Stomach (tissue), 9 donors: Measurements from ENCODE around the gene VWA8. TPM values are rescaled to one million over a fixed set of nuclear protein-coding genes. Genes with fewer than 3 reads are reported as not detected.
A peak's percentile ranks its signal among the peaks of the same experiment; 100 is the strongest.

Source experiments
- DNase-seq, 2 donors: peaks; one replicate each; pipeline versions ENCODE4 v3.0.0 to v3.0.0-alpha.2; 2013 to 2019
- H3K27ac ChIP-seq, 5 donors: fragments of 200-600 bp in 4 of 5; sonication (generic) in 4 of 5; one replicate each; pipeline ENCODE4 v1.5.1; 2013 to 2019; ENCODE audit warnings: mild to moderate bottlenecking in 1 of 5, moderate library complexity in 1 of 5
- H3K27me3 ChIP-seq, 3 donors: fragments of 200-600 bp; sonication (generic); one replicate each; pipeline ENCODE4 v1.5.1; 2017 to 2019; ENCODE audit warnings: mixed run types in 1 of 3
- H3K36me3 ChIP-seq, 4 donors: fragments of 200-600 bp; sonication (generic); 1 replicate in 3 of 4; 2 replicates in 1 of 4; pipeline ENCODE4 v1.5.1; 2016 to 2019
- H3K4me1 ChIP-seq, 4 donors: fragments of 200-600 bp; sonication (generic); one replicate each; pipeline ENCODE4 v1.5.1; 2016 to 2019
- H3K4me3 ChIP-seq, 4 donors: fragments of 200-600 bp; sonication (generic) in 3 of 4; one replicate each; pipeline ENCODE4 v1.5.1; 2016 to 2019; ENCODE audit warnings: mild to moderate bottlenecking in 1 of 4
- H3K9me3 ChIP-seq, 4 donors: fragments of 200-600 bp; sonication (generic); one replicate each; pipeline ENCODE4 v1.5.1; 2016 to 2019
- EP300 ChIP-seq: sonication (generic); formaldehyde crosslinking; IDR thresholded peaks from one replicate; pipeline ENCODE4 v1.6.1; 2017; ENCODE audit warnings: antibody characterized with exemption
- POLR2A ChIP-seq, 4 donors: fragments of 450-650 bp; IDR thresholded peaks; one replicate each; pipeline ENCODE4 v1.6.1; 2016; ENCODE audit warnings: antibody characterized with exemption in 4 of 4, control low read depth in 2 of 4, mild to moderate bottlenecking in 1 of 4, moderate library complexity in 1 of 4
- POLR2AphosphoS5 ChIP-seq, 3 donors: sonication (generic); formaldehyde crosslinking; IDR thresholded peaks; one replicate each; pipeline ENCODE4 v1.6.1; 2016; ENCODE audit warnings: antibody characterized with exemption in 3 of 3
- WGBS, 5 donors: extraction: QIAGEN DNeasy Blood & Tissue Kit in 3 of 5; methylation state at CpG; one replicate each; pipeline versions ENCODE4 v1.1.5 to v1.1.7; 2013 to 2018; 5-methylcytosine and 5-hydroxymethylcytosine counted together
- intact Hi-C: fragments of 100-400 bp; cut with DNase I; formaldehyde crosslinking; loops from one replicate; pipeline ENCODE4 v1.15.1; 2023; ENCODE audit warnings: low total_unique reads
- polyA plus RNA-seq, 3 donors: library from polyadenylated mRNA; stranded (reverse); fragments of 200-250 nt; gene quantifications; one replicate each; pipeline ENCODE4 v1.2.3, GENCODE V29; 2013
- total RNA-seq, 5 donors: library from RNA; depleted of rRNA; stranded (reverse); fragments of >200 nt; gene quantifications; one replicate each; pipeline versions ENCODE4 v1.1.0 to v1.2.3, GENCODE V29; 2014 to 2016
- TF ChIP-seq, protein P1 (sequence below), 7 experiments: fragments of 450-650 bp in 4 of 7; fragments of 200-600 bp in 3 of 7; sonication (generic) in 3 of 7; IDR thresholded peaks; one replicate each; pipeline ENCODE4 v1.5.1; 2016 to 2019; ENCODE audit warnings: antibody characterized with exemption in 7 of 7, control low read depth in 2 of 7, mild to moderate bottlenecking in 1 of 7
- donor health status: healthy with polysubstance abuse.
- donor health status: Bipolar disorder and iron deficiency.
- donor health status: healthy.

Gene VWA8
- total and polyA plus RNA-seq, 8 donors = 3.3 to 99.2 (median 25.4) TPM

DNA sequence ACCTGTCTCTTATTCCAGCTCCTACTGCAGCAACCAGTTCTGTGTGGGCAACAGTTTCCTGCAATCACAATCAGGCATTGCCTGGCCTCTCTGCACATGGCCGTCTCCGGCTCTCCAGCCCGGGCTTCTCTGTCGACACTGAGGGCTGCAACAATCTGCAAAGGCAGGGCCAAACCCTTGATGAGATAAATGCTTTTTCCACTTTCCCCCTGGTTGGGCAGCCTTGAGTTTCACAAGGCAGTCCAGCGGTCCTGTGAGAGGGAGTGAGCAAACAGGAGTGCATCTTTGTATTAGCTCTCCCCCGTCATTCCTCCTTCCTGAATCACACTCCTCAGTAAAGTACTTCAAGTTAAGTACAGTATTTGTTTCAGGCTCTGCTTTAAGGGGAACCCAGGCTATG is 40.7 kb upstream of the VWA8 start:
- 19 to 38% (median 28%) methylated on average over 6 of the region's 6 CpGs for WGBS, 5 donors

GRCh38 chr13:42000846-42001245 is 39.9 kb upstream of the VWA8 start:
- Histone ChIP-seq H3K4me1 (peaks cover 0 to 12% (median 6%) of the 10 kb centered on the region in 4 donors), H3K4me3 (no peak overlapping the region), H3K27me3 (no peaks in the 10 kb centered on the region), H3K36me3 (no peaks in the 10 kb centered on the region), H3K27ac (no peak overlapping the region), H3K9me3 (no peaks in the 10 kb centered on the region)
- TF ChIP-seq EP300 (no peak), POLR2A (IDR thresholded peaks at IDR 0.05) (no peak), POLR2AphosphoS5 (IDR thresholded peaks at IDR 0.05) (no peak)
- TF ChIP-seq, protein P1, sequence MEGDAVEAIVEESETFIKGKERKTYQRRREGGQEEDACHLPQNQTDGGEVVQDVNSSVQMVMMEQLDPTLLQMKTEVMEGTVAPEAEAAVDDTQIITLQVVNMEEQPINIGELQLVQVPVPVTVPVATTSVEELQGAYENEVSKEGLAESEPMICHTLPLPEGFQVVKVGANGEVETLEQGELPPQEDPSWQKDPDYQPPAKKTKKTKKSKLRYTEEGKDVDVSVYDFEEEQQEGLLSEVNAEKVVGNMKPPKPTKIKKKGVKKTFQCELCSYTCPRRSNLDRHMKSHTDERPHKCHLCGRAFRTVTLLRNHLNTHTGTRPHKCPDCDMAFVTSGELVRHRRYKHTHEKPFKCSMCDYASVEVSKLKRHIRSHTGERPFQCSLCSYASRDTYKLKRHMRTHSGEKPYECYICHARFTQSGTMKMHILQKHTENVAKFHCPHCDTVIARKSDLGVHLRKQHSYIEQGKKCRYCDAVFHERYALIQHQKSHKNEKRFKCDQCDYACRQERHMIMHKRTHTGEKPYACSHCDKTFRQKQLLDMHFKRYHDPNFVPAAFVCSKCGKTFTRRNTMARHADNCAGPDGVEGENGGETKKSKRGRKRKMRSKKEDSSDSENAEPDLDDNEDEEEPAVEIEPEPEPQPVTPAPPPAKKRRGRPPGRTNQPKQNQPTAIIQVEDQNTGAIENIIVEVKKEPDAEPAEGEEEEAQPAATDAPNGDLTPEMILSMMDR (IDR thresholded peaks at IDR 0.05) = no peak
- DNase-seq = no peak
- 37 to 73% (median 61%) methylated on average over 2 of the region's 2 CpGs for WGBS, 5 donors
- intact Hi-C loops = no loop called here

More for the DNA sequence above, 40.7 kb upstream of the VWA8 start:
- no peaks in the 10 kb centered on the region for H3K27me3 ChIP-seq
- H3K4me1 ChIP-seq = peaks cover 0 to 12% (median 6%) of the 10 kb centered on the region in 4 donors
- no peak overlapping the region for H3K4me3 ChIP-seq
- H3K36me3 ChIP-seq = no peaks in the 10 kb centered on the region
- intact Hi-C loops = no loop called here
- peak in 1 of 2 donors; percentile 59 for DNase-seq
- TF ChIP-seq POLR2AphosphoS5 (IDR thresholded peaks at IDR 0.05) = no peak
- TF ChIP-seq, protein P1 (IDR thresholded peaks at IDR 0.05) = no peak
- no peak for TF ChIP-seq EP300
- no peaks in the 10 kb centered on the region for H3K9me3 ChIP-seq
- no peak overlapping the region for H3K27ac ChIP-seq

DNA sequence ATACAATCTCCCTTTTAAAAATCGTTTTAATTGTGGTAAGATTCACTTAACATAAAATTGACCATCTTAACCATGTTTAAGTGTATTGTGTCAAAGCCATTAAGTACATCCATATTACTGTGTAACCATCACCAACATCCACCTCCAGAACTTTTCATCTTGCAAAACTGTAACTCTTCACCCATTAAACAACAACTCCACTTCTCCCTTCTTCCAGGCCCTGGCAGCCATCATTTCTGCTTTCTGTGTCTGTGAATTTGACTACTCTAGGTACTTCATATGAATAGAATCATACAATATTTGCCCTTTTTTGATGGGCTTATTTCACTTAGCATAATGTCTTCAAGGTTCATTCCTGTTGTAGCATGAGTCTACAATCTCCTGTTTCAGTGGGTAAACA is 36.5 kb upstream of the VWA8 start:
- Histone ChIP-seq H3K36me3 (no peaks in the 10 kb centered on the region), H3K9me3 (no peaks in the 10 kb centered on the region), H3K4me1 (peaks cover 0 to 12% (median 6%) of the 10 kb centered on the region in 4 donors), H3K27me3 (no peaks in the 10 kb centered on the region), H3K27ac (no peak overlapping the region), H3K4me3 (no peak overlapping the region)
- intact Hi-C loops = no loop called here
- no peak for DNase-seq
- TF ChIP-seq, protein P1 (IDR thresholded peaks at IDR 0.05) = no peak
- TF ChIP-seq POLR2A (IDR thresholded peaks at IDR 0.05) (no peak), POLR2AphosphoS5 (IDR thresholded peaks at IDR 0.05) (no peak), EP300 (no peak)
- 69 to 89% (median 82%) methylated on average over 1 of the region's 1 CpG for whole genome bisulfite sequencing, 5 donors

DNA sequence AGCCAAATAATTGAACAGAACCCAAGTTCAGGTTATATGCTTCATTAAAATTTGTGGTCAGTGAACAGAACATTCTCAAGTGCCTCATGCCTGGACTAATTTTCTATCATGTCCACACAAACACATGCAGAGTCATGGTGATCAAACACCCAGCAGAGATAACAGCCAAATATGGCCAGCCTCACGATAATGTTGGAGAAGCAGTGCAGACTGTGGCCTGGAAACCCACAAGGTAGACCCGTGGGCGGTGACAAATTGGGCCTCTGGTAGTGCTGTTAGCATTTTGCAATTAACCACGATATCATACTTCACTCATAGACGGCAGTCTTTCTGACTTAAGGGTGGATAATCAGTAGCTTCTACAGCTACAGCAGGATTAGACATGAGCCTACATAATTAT is 35.0 kb upstream of the VWA8 start:
- WGBS, 5 donors = 30 to 42% (median 39%) methylated on average over 5 of the region's 5 CpGs
- H3K9me3 ChIP-seq = no peaks in the 10 kb centered on the region

More for the DNA sequence above, 35.0 kb upstream of the VWA8 start:
- TF ChIP-seq POLR2AphosphoS5 (IDR thresholded peaks at IDR 0.05) (no peak), EP300 (no peak), POLR2A (IDR thresholded peaks at IDR 0.05) (no peak)
- TF ChIP-seq, protein P1 (IDR thresholded peaks at IDR 0.05) = no peak
- intact Hi-C loops = no loop called here
- DNase-seq = peak in 1 of 2 donors; percentile 24
- H3K4me3 ChIP-seq = no peak overlapping the region
- H3K4me1 ChIP-seq = peaks cover 0 to under 1% (median 0%) of the 10 kb centered on the region in 4 donors
- H3K27ac ChIP-seq = no peak overlapping the region
- no peaks in the 10 kb centered on the region for H3K27me3 ChIP-seq
- no peaks in the 10 kb centered on the region for H3K36me3 ChIP-seq
